K562 (cell line): ENCODE data around the gene POLR3H. TPM values are rescaled to one million over a fixed set of nuclear protein-coding genes. Genes with fewer than 3 reads are reported as not detected.

ENCODE experiments used
- ASH1L ChIP-seq: fragments of 450-650 bp; IDR thresholded peaks from 2 replicates; pipeline ENCODE4 v1.6.1; 2018; ENCODE audit warnings: borderline replicate concordance, mild to moderate bottlenecking, low read depth; ENCODE audit not compliant: partially characterized antibody
- ATF1 ChIP-seq, 2 experiments: fragments of 450-650 bp in 1 of 2; IDR thresholded peaks; 2 replicates each; pipeline ENCODE4 v1.6.1; 2016; ENCODE audit warnings: missing compliant biosample characterization in 1 of 2, missing genetic modification characterization in 1 of 2
- BRCA1 ChIP-seq, 2 experiments: fragments of 450-650 bp in 1 of 2; sonication (generic) in 1 of 2; formaldehyde crosslinking in 1 of 2; IDR thresholded peaks; 2 replicates each; pipeline versions ENCODE4 v1.5.0 to v1.6.1; 2017 to 2020; ENCODE audit warnings: mild to moderate bottlenecking in 1 of 2, missing genetic modification reagents in 1 of 2
- CBFA2T3 ChIP-seq: fragments of 450-650 bp; IDR thresholded peaks from 2 replicates; pipeline ENCODE4 v1.6.1; 2017
- DLX4 ChIP-seq: fragments of 250-450 bp; sonication (Bioruptor Pico); IDR thresholded peaks from 2 replicates; pipeline ENCODE4 v1.6.1; 2021; ENCODE audit warnings: mild to moderate bottlenecking
- FOS ChIP-seq: IDR thresholded peaks from 3 replicates; pipeline ENCODE4 v1.6.1; 2011; ENCODE audit not compliant: insufficient read length; ENCODE audit errors: extremely low read depth
- HCFC1 ChIP-seq: IDR thresholded peaks from 2 replicates; pipeline ENCODE4 v1.6.1; 2012; ENCODE audit warnings: low read depth, low read length, improper control_type of control experiment
- HIVEP1 ChIP-seq: fragments of 250-450 bp; sonication (Bioruptor Pico); IDR thresholded peaks from 2 replicates; pipeline ENCODE4 v1.4.0; 2020; ENCODE audit warnings: mild to moderate bottlenecking
- MAFK ChIP-seq: IDR thresholded peaks from 2 replicates; pipeline ENCODE4 v1.6.1; 2011; ENCODE audit warnings: low read length, improper control_type of control experiment
- MYNN ChIP-seq, 2 experiments: sonication (generic); formaldehyde crosslinking in 1 of 2; IDR thresholded peaks; 2 replicates each; pipeline versions ENCODE4 v1.5.0 to v1.6.1; 2016 to 2020; ENCODE audit warnings: antibody characterized with exemption in 1 of 2, missing genetic modification reagents in 1 of 2
- NCOA1 ChIP-seq: fragments of 450-650 bp; IDR thresholded peaks from 2 replicates; pipeline ENCODE4 v1.6.1; 2016; ENCODE audit warnings: low read depth
- NFIC ChIP-seq: fragments of 450-650 bp; IDR thresholded peaks from 2 replicates; pipeline ENCODE4 v1.6.1; 2017; ENCODE audit warnings: mild to moderate bottlenecking, inconsistent platforms
- SIN3A ChIP-seq, 2 experiments: fragments of 150-350 bp in 1 of 2; IDR thresholded peaks; 2 replicates each; pipeline ENCODE4 v1.6.1; 2011 to 2016; ENCODE audit warnings: borderline replicate concordance in 2 of 2, low read depth in 2 of 2, low read length in 2 of 2, mild to moderate bottlenecking in 2 of 2, moderate library complexity in 2 of 2; ENCODE audit not compliant: control insufficient read depth in 1 of 2
- SMARCC2 ChIP-seq: fragments of 450-650 bp; IDR thresholded peaks from 2 replicates; pipeline ENCODE4 v1.6.1; 2017; ENCODE audit warnings: antibody characterized with exemption, moderate library complexity, mild to moderate bottlenecking, low read depth
- TAF1 ChIP-seq: IDR thresholded peaks from 2 replicates; pipeline ENCODE4 v1.6.1; 2011; ENCODE audit warnings: mild to moderate bottlenecking, low read length, moderate library complexity; ENCODE audit not compliant: insufficient read depth, control insufficient read depth, severe bottlenecking; ENCODE audit errors: extremely low read depth
- TEAD2 ChIP-seq: fragments of 450-650 bp; IDR thresholded peaks from 2 replicates; pipeline ENCODE4 v1.6.1; 2016; ENCODE audit warnings: missing genetic modification characterization, control low read depth, missing compliant biosample characterization
- ZNF316 ChIP-seq: fragments of 450-650 bp; IDR thresholded peaks from 2 replicates; pipeline ENCODE4 v1.6.1; 2016
- ZNF589 ChIP-seq: fragments of 200-800 bp; sonication (Bioruptor generic); IDR thresholded peaks from 2 replicates; pipeline ENCODE4 v1.6.1; 2016; ENCODE audit warnings: low read depth, missing genetic modification characterization, missing compliant biosample characterization
- polyA plus RNA-seq, 8 experiments: library from polyadenylated mRNA; depleted of rRNA in 4 of 8; stranded (reverse) in 5 of 8; unstranded in 3 of 8; fragments of >200 nt; fragmentation: Nextera tagmentation in 2 of 8; fragmentation: Illumina TruSeq in 1 of 8; extraction: Ambion mirVana in 2 of 8; extraction: Trizol in 1 of 8; gene quantifications; 2 replicates each; pipeline versions ENCODE4 v1.2.1 to v1.2.3, GENCODE V29; 2011 to 2014; ENCODE audit warnings: inconsistent platforms in 1 of 8, missing spikeins in 1 of 8
- total RNA-seq, 7 experiments: library from RNA; depleted of rRNA in 6 of 7; stranded (reverse); fragments of >200 nt in 6 of 7; fragmentation: Illumina TruSeq in 2 of 7; extraction: Trizol in 2 of 7; gene quantifications; 2 replicates each; pipeline versions ENCODE4 v1.2.1 to v1.2.3, GENCODE V29; 2011 to 2021; ENCODE audit warnings: low replicate concordance in 1 of 7
- TF ChIP-seq, protein P1 (sequence below), 2 experiments: fragments of 450-650 bp in 1 of 2; sonication (generic) in 1 of 2; formaldehyde crosslinking in 1 of 2; IDR thresholded peaks in 1 of 2; conservative IDR thresholded peaks in 1 of 2; 2 replicates each; pipeline versions ENCODE4 v1.6.1 to v1.8.1; 2016 to 2023; ENCODE audit warnings: mild to moderate bottlenecking in 2 of 2, moderate library complexity in 2 of 2, inconsistent platforms in 1 of 2, missing genetic modification reagents in 1 of 2
- TF ChIP-seq, protein P2 (sequence below): IDR thresholded peaks from 2 replicates; pipeline ENCODE4 v1.6.1; 2016; ENCODE audit warnings: missing genetic modification characterization, missing compliant biosample characterization
- TF ChIP-seq, protein P3 (sequence below): sonication (generic); formaldehyde crosslinking; IDR thresholded peaks from 2 replicates; pipeline ENCODE4 v1.8.0; 2022; ENCODE audit warnings: mild to moderate bottlenecking, missing genetic modification reagents, borderline replicate concordance

The POLR3H gene
- total and polyA plus RNA-seq, 9 of the 15 experiments (the other 6 are each of a cell fraction or from before 2014, with no cell fraction given): 5.3 to 48.4 (median 22.2) TPM

DNA sequence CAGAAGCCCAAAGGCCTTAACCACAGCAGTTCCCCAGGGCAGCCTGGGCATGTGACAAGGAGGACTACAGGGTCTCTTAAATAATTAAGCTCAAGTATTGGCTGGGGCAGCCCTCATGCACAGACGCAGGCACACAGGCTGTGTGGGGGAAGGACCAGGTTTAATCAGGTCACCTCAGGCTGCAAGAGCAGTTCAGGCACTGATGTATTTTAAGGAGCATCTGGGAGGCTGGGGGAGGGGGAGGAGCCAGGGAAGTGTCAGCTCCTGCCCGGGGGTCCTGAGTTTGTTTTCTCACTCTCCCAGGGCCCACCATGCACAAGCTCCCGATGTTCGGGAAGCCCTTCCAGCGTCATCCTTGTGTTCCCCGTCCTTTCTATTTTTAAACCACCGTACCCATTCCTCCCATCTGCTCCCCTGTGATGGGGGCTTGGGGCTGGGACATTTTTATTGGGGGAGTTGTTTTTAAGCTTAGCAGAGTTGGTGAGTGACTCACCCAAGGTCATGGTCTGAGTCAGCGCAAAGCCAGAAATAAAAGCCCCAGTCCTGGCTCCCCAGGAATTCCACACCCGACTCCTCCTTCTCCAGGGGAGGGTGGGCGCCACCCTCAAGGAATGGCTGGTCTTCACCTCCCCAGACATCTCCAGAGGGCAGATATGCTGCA, 18.9 kb upstream of the POLR3H start (continued):
- TF ChIP-seq ZNF316 (peak; percentile 36), FOS (peak; percentile 35), SIN3A (IDR thresholded peaks at IDR 0.05; ENCODE audit: borderline replicate concordance in 2 of 2, control insufficient read depth in 1 of 2, low read depth in 2 of 2, low read length in 2 of 2) (no peak), NFIC (no peak), NCOA1 (peak; percentile 18; the same call in 1 of the 2 replicates), HIVEP1 (CRISPR knock-in tag) (no peak), MAFK (peak; percentile 28; the same call in 1 of the 2 replicates), BRCA1 (IDR thresholded peaks at IDR 0.05) (no peak), BRCA1 (CRISPR knock-in tag; IDR thresholded peaks at IDR 0.05) (no peak), TEAD2 (tag) (no peak), HCFC1 (no peak), MYNN (IDR thresholded peaks at IDR 0.05) (0 out of 2 replicates have a peak, but pooled peaks have one; percentile 41), MYNN (CRISPR knock-in tag; IDR thresholded peaks at IDR 0.05) (no peak), ZNF589 (CRISPR knock-in tag) (no peak), TAF1 (no peak), SMARCC2 (no peak), CBFA2T3 (peak; percentile 64), DLX4 (CRISPR knock-in tag) (no peak), ASH1L (no peak), ATF1 (CRISPR knock-in tag; IDR thresholded peaks at IDR 0.05) (no peak), ATF1 (tag; IDR thresholded peaks at IDR 0.05) (0 out of 2 replicates have a peak, but pooled peaks have one; percentile 5)
- TF ChIP-seq, protein P1, sequence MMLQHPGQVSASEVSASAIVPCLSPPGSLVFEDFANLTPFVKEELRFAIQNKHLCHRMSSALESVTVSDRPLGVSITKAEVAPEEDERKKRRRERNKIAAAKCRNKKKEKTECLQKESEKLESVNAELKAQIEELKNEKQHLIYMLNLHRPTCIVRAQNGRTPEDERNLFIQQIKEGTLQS (IDR thresholded peaks at IDR 0.05): peak; percentile 89
- TF ChIP-seq, protein P1 (CRISPR knock-in tag; conservative IDR thresholded peaks at IDR 0.05): no peak
- TF ChIP-seq, protein P2, sequence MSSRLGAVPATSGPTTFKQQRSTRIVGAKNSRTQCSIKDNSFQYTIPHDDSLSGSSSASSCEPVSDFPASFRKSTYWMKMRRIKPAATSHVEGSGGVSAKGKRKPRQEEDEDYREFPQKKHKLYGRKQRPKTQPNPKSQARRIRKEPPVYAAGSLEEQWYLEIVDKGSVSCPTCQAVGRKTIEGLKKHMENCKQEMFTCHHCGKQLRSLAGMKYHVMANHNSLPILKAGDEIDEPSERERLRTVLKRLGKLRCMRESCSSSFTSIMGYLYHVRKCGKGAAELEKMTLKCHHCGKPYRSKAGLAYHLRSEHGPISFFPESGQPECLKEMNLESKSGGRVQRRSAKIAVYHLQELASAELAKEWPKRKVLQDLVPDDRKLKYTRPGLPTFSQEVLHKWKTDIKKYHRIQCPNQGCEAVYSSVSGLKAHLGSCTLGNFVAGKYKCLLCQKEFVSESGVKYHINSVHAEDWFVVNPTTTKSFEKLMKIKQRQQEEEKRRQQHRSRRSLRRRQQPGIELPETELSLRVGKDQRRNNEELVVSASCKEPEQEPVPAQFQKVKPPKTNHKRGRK (tag): no peak
- TF ChIP-seq, protein P3, sequence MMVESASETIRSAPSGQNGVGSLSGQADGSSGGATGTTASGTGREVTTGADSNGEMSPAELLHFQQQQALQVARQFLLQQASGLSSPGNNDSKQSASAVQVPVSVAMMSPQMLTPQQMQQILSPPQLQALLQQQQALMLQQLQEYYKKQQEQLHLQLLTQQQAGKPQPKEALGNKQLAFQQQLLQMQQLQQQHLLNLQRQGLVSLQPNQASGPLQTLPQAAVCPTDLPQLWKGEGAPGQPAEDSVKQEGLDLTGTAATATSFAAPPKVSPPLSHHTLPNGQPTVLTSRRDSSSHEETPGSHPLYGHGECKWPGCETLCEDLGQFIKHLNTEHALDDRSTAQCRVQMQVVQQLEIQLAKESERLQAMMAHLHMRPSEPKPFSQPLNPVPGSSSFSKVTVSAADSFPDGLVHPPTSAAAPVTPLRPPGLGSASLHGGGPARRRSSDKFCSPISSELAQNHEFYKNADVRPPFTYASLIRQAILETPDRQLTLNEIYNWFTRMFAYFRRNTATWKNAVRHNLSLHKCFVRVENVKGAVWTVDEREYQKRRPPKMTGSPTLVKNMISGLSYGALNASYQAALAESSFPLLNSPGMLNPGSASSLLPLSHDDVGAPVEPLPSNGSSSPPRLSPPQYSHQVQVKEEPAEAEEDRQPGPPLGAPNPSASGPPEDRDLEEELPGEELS: no peak
